GM12872 (cell line): Measurements from ENCODE around the gene HEXD.

ENCODE experiments used
- CTCF ChIP-seq: IDR thresholded peaks from 3 replicates; pipeline ENCODE4 v1.5.1; 2011; ENCODE audit warnings: low read depth, mild to moderate bottlenecking, low read length, moderate library complexity; ENCODE audit not compliant: insufficient read depth

Gene HEXD

DNA sequence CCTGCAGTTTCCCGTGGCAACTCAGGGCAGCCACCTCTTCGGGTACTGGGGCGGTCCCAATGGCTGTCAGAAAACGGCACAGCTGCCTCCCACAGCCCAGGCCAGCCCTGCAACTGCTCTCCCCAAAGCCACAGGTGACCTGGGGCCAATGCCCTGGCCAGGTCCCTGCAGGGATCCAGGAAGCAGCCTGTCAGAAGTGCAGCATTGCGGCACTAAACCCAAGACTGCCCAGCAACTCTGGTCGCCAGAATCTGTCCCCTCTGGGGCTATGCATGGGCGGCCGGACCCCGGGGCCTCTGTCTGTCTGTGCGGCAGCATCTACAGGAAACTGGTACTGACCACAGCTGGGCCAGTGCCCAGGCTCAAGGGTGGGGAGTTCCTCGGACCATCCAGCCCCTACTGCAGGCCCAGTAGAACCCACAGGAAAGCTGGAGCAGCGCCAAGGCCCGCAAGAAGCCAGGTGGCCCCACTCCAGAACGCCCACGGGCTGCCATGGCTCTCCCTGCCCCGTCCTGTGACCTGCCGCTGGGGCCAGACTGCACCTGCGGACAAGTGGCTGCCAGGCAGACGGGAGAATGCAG lies 26.9 kb downstream of the HEXD start:
- TF ChIP-seq CTCF = no peak

DNA sequence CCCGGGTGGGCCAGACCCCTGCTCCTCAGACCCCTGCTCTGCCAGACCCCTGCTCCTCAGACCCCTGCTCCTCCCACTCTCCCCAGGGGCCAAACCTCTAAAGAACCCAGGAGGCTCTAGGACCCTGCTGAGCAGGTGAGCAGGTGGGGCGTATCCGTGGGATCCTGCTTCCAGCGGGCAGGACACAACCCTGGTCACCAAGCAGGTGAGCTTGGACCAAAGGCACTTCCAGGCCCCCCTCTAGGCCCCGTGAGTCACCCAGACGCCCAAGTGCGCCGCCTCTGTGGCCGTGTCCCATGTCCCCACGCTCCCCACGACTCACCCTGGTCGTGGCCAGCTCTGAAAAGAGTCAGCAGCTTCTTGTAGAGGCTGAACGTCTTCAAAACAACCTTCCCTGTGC lies 27.4 kb downstream of the HEXD start:
- no peak for TF ChIP-seq CTCF

- TF ChIP-seq CTCF = no peak
These were observed 28.0 kb downstream of the HEXD start for GRCh38 chr17:82446124-82446523.

DNA sequence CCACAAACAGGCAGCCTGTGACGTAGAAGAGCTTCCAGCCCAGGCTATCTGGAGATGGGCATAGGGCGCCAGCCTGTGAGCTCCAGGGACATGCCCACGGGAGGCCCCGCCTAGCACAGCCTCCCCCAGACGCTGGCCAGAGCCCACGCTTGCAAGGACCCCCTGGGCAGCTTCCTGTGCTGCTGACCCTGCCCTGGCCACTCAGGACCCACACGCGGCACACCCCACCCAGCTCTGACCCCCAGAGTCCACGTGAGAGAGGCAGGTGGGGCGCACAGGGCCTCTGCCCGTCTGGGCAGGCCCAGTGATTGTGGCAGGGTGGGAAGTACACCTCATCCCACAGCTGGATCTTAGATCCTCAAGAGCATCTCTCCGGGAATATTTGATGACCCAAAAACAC lies 28.5 kb downstream of the HEXD start:
- TF ChIP-seq CTCF = no peak

GRCh38 chr17:82447876-82448275 lies 29.7 kb downstream of the HEXD start:
- no peak for TF ChIP-seq CTCF

DNA sequence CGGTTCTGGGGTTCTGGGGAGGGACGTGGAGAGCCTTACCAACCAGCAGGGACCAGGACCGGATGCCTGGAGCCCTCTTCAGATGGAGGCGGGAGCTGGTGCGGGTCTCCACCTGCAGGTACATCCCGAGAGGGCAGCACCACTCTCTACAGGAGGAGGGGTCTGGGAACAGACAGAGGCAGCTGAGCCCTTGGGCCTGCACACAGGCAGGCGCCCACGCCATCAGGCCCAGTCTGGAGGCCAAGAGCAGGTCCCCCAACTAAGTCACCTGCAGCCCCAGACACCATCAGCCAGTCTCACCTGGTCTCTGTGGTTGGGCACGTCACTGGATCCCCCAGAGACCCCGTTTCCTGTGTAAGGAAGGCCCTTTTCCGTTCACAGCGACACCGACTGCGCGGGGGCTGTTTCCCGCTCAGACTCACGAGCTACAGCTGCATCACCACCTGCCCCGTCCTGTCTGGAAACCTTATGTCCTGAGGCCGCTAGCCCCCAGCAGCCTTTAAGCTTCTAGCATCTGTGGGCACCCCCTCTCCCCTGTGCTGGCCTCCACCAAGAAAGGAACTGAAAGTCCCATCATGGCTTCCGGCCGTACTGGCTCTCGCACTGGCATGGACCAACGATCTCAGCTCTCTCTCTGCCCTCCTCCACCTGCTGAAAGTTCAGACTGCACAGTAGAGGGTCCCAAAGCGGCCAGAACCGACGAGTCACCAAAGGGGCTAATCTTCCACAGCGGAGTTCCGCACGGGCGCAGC lies 31.2 kb downstream of the HEXD start:
- TF ChIP-seq CTCF = no peak

- no peak for TF ChIP-seq CTCF
These were observed 31.8 kb downstream of the HEXD start for GRCh38 chr17:82449883-82450356.
